HepG2 (cell line): ENCODE data around the gene DNAJB11. TPM values are rescaled to one million over a fixed set of nuclear protein-coding genes. Genes with fewer than 3 reads are reported as not detected.

ENCODE experiments used
- ARHGAP35 ChIP-seq: sonication (generic); formaldehyde crosslinking; IDR thresholded peaks from 2 replicates; pipeline ENCODE4 v1.9.0; 2022; ENCODE audit warnings: mild to moderate bottlenecking, inconsistent platforms, moderate library complexity, missing genetic modification reagents, borderline replicate concordance
- GABPB1 ChIP-seq: IDR thresholded peaks from 2 replicates; pipeline ENCODE4 v1.6.1; 2016; ENCODE audit warnings: mild to moderate bottlenecking, missing genetic modification reagents, moderate library complexity, missing compliant biosample characterization
- IRX3 ChIP-seq: sonication (generic); formaldehyde crosslinking; IDR thresholded peaks from 2 replicates; pipeline ENCODE4 v1.8.1; 2023; ENCODE audit warnings: mild to moderate bottlenecking, low read depth, missing genetic modification reagents, borderline replicate concordance
- MED13 ChIP-seq: sonication (generic); formaldehyde crosslinking; IDR thresholded peaks from 2 replicates; pipeline ENCODE4 v1.5.0; 2020; ENCODE audit warnings: missing genetic modification reagents
- MEIS2 ChIP-seq: sonication (generic); formaldehyde crosslinking; IDR thresholded peaks from 2 replicates; pipeline ENCODE4 v1.9.0; 2021; ENCODE audit warnings: mild to moderate bottlenecking, missing genetic modification reagents
- POLR2AphosphoS5 ChIP-seq: IDR thresholded peaks from 2 replicates; pipeline ENCODE4 v1.6.1; 2012; ENCODE audit warnings: low read depth, low read length
- SMARCC2 ChIP-seq: fragments of 450-650 bp; IDR thresholded peaks from 2 replicates; pipeline ENCODE4 v1.6.1; 2017; ENCODE audit warnings: antibody characterized with exemption, mild to moderate bottlenecking
- XBP1 ChIP-seq: sonication (generic); formaldehyde crosslinking; IDR thresholded peaks from 2 replicates; pipeline ENCODE4 v1.5.0; 2020; ENCODE audit warnings: missing genetic modification reagents
- ZC3H13 ChIP-seq: sonication (generic); formaldehyde crosslinking; IDR thresholded peaks from 2 replicates; pipeline ENCODE4 v1.8.1; 2023; ENCODE audit warnings: mild to moderate bottlenecking, missing genetic modification reagents, moderate library complexity
- ZNF205 ChIP-seq: IDR thresholded peaks from 2 replicates; pipeline ENCODE4 v1.6.1; 2018; ENCODE audit warnings: missing biosample characterization, missing genetic modification reagents
- ZNF563 ChIP-seq: sonication (generic); formaldehyde crosslinking; IDR thresholded peaks from 2 replicates; pipeline ENCODE4 v1.8.0; 2022; ENCODE audit warnings: mild to moderate bottlenecking, moderate library complexity, missing genetic modification reagents
- polyA plus RNA-seq, 8 experiments: library from polyadenylated mRNA; depleted of rRNA in 3 of 8; stranded (reverse) in 7 of 8; unstranded in 1 of 8; fragments of >200 nt; fragmentation: Illumina TruSeq in 4 of 8; extraction: Trizol in 4 of 8; gene quantifications; 2 replicates each; pipeline versions ENCODE4 v1.2.1 to v1.2.3, GENCODE V29; 2011 to 2016; ENCODE audit warnings: low read depth in 4 of 8, missing spikeins in 1 of 8, mixed read lengths in 1 of 8; ENCODE audit not compliant: insufficient read depth in 1 of 8
- total RNA-seq, 5 experiments: library from RNA; depleted of rRNA; stranded (reverse); fragments of >200 nt; fragmentation: Illumina TruSeq; extraction: Trizol; gene quantifications; 2 replicates each; pipeline ENCODE4 v1.2.3, GENCODE V29; 2016; ENCODE audit warnings: low read depth in 1 of 5
- TF ChIP-seq, protein P1 (sequence below): IDR thresholded peaks from 2 replicates; pipeline ENCODE4 v1.6.1; 2016
- TF ChIP-seq, protein P2 (sequence below): sonication (generic); formaldehyde crosslinking; IDR thresholded peaks from 2 replicates; pipeline ENCODE4 v1.8.1; 2023; ENCODE audit warnings: mild to moderate bottlenecking, inconsistent platforms, moderate library complexity, missing genetic modification reagents, borderline replicate concordance
- TF ChIP-seq, protein P3 (sequence below): IDR thresholded peaks from 2 replicates; pipeline ENCODE4 v1.6.1; 2012; ENCODE audit warnings: low read depth, low read length, improper control_type of control experiment
- TF ChIP-seq, protein P4 (sequence below): sonication (generic); formaldehyde crosslinking; IDR thresholded peaks from 2 replicates; pipeline ENCODE4 v1.9.0; 2021; ENCODE audit warnings: missing genetic modification reagents, borderline replicate concordance
- TF ChIP-seq, protein P5 (sequence below): sonication (generic); formaldehyde crosslinking; IDR thresholded peaks from 2 replicates; pipeline ENCODE4 v1.8.0; 2022; ENCODE audit warnings: mild to moderate bottlenecking, missing genetic modification reagents, moderate library complexity
- TF ChIP-seq, protein P6 (sequence below): IDR thresholded peaks from 2 replicates; pipeline ENCODE4 v1.6.1; 2016; ENCODE audit warnings: low read depth

The DNAJB11 gene
- total and polyA plus RNA-seq, 2 of the 13 experiments (the other 11 are each of a cell fraction or from before 2014, with no cell fraction given): 41.0 to 132 TPM

DNA sequence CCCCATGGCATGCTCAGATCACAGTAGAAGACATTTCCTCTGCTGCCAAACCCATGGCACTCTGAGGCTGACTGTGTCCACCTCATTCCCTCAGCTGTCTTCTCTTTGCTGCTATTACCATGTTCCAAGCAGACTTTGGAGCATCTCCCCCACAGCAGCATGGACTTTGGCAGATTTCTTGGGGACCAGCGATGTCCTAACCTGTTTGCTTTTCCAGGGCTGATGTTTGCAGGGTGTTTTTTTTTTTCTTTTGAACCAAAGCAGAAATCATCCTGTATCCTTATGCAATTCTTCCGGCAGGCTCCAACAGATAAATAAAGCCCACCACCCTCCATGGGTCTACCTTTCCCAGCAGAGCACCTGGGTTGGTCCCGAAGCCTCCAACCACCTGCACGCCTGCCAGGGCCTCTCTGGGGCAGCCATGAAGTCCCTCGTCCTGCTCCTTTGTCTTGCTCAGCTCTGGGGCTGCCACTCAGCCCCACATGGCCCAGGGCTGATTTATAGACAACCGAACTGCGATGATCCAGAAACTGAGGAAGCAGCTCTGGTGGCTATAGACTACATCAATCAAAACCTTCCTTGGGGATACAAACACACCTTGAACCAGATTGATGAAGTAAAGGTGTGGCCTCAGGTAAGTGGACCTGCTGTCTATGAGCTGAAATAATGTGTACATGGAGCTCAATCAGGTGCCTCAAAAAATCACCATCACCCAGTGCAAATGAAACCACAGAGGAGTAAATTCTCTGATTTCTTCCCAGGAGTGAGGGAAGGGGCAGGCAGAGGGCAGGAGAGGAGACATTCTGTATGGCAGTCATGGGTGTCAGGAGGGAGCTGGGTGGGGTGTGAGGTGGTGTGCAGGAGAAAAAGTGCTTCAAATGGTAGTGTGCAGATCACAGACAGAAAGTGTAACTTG is 42.5 kb downstream of the DNAJB11 start, which contains the start of gene AHSG (continued):
- TF ChIP-seq, protein P1, sequence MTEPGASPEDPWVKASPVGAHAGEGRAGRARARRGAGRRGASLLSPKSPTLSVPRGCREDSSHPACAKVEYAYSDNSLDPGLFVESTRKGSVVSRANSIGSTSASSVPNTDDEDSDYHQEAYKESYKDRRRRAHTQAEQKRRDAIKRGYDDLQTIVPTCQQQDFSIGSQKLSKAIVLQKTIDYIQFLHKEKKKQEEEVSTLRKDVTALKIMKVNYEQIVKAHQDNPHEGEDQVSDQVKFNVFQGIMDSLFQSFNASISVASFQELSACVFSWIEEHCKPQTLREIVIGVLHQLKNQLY: no peak
- TF ChIP-seq, protein P2, sequence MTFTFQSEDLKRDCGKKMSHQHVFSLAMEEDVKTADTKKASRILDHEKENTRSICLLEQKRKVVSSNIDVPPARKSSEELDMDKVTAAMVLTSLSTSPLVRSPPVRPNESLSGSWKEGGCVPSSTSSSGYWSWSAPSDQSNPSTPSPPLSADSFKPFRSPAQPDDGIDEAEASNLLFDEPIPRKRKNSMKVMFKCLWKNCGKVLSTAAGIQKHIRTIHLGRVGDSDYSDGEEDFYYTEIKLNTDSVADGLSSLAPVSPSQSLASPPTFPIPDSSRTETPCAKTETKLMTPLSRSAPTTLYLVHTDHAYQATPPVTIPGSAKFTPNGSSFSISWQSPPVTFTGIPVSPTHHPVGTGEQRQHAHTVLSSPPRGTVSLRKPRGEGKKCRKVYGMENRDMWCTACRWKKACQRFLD (CRISPR knock-in tag): no peak
- TF ChIP-seq MEIS2 (CRISPR knock-in tag) (peak; percentile 95), IRX3 (CRISPR knock-in tag) (peak; percentile 65), ZNF205 (CRISPR knock-in tag) (peak; percentile 38; the same call in 1 of the 2 replicates), XBP1 (peak; percentile 95), GABPB1 (CRISPR knock-in tag) (peak; percentile 55; the same call in 1 of the 2 replicates), MED13 (CRISPR knock-in tag) (peak; percentile 99), ZNF563 (no peak; the same call in 1 of the 2 replicates), ZC3H13 (peak; percentile 98), POLR2AphosphoS5 (peak; percentile 96), SMARCC2 (0 out of 2 replicates have a peak, but pooled peaks have one; percentile 32), ARHGAP35 (CRISPR knock-in tag) (no peak; the same call in 1 of the 2 replicates)
- TF ChIP-seq, protein P3, sequence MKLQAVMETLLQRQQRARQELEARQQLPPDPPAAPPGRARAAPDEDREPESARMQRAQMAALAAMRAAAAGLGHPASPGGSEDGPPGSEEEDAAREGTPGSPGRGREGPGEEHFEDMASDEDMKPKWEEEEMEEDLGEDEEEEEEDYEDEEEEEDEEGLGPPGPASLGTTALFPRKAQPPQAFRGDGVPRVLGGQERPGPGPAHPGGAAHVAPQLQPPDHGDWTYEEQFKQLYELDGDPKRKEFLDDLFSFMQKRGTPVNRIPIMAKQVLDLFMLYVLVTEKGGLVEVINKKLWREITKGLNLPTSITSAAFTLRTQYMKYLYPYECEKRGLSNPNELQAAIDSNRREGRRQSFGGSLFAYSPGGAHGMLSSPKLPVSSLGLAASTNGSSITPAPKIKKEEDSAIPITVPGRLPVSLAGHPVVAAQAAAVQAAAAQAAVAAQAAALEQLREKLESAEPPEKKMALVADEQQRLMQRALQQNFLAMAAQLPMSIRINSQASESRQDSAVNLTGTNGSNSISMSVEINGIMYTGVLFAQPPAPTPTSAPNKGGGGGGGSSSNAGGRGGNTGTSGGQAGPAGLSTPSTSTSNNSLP: peak; percentile 77
- TF ChIP-seq, protein P4, sequence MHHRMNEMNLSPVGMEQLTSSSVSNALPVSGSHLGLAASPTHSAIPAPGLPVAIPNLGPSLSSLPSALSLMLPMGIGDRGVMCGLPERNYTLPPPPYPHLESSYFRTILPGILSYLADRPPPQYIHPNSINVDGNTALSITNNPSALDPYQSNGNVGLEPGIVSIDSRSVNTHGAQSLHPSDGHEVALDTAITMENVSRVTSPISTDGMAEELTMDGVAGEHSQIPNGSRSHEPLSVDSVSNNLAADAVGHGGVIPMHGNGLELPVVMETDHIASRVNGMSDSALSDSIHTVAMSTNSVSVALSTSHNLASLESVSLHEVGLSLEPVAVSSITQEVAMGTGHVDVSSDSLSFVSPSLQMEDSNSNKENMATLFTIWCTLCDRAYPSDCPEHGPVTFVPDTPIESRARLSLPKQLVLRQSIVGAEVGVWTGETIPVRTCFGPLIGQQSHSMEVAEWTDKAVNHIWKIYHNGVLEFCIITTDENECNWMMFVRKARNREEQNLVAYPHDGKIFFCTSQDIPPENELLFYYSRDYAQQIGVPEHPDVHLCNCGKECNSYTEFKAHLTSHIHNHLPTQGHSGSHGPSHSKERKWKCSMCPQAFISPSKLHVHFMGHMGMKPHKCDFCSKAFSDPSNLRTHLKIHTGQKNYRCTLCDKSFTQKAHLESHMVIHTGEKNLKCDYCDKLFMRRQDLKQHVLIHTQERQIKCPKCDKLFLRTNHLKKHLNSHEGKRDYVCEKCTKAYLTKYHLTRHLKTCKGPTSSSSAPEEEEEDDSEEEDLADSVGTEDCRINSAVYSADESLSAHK (CRISPR knock-in tag): no peak
- TF ChIP-seq, protein P5, sequence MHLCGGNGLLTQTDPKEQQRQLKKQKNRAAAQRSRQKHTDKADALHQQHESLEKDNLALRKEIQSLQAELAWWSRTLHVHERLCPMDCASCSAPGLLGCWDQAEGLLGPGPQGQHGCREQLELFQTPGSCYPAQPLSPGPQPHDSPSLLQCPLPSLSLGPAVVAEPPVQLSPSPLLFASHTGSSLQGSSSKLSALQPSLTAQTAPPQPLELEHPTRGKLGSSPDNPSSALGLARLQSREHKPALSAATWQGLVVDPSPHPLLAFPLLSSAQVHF (CRISPR knock-in tag): peak; percentile 50
- TF ChIP-seq, protein P6, sequence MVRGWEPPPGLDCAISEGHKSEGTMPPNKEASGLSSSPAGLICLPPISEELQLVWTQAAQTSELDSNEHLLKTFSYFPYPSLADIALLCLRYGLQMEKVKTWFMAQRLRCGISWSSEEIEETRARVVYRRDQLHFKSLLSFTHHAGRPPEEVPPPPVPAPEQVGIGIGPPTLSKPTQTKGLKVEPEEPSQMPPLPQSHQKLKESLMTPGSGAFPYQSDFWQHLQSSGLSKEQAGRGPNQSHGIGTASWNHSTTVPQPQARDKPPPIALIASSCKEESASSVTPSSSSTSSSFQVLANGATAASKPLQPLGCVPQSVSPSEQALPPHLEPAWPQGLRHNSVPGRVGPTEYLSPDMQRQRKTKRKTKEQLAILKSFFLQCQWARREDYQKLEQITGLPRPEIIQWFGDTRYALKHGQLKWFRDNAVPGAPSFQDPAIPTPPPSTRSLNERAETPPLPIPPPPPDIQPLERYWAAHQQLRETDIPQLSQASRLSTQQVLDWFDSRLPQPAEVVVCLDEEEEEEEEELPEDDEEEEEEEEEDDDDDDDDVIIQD (CRISPR knock-in tag): peak; percentile 79
